Neural crest cell (in vitro differentiated cells): ENCODE measurements around the gene LSP1. TPM values are rescaled to one million over a fixed set of nuclear protein-coding genes. Genes with fewer than 3 reads are reported as not detected.
A peak's percentile ranks its signal among the peaks of the same experiment; 100 is the strongest.

Experiments
- DNase-seq: peaks from one replicate; pipeline ENCODE4 v3.0.0; 2021; ENCODE audit warnings: low read depth, mixed read lengths, low spot score
- H3K27ac Mint-ChIP-seq: one replicate; pipeline ENCODE4 v1.8.0; 2021; ENCODE audit warnings: mild to moderate bottlenecking, mixed read lengths; ENCODE audit not compliant: unreplicated experiment
- H3K27me3 Mint-ChIP-seq: 2 replicates; pipeline ENCODE4 v1.8.0; 2021; ENCODE audit warnings: low read depth, mild to moderate bottlenecking, mixed read lengths
- H3K36me3 Mint-ChIP-seq: 2 replicates; pipeline ENCODE4 v1.8.0; 2021; ENCODE audit warnings: low read depth, mild to moderate bottlenecking, mixed read lengths
- H3K4me1 Mint-ChIP-seq: 2 replicates; pipeline ENCODE4 v1.8.0; 2021; ENCODE audit warnings: mixed read lengths
- H3K4me3 Mint-ChIP-seq: one replicate; pipeline ENCODE4 v1.8.0; 2021; ENCODE audit warnings: mild to moderate bottlenecking, mixed read lengths
- H3K9me3 Mint-ChIP-seq: 2 replicates; pipeline ENCODE4 v1.8.0; 2021; ENCODE audit warnings: mixed read lengths
- CTCF ChIP-seq: fragments of 200-600 bp; sonication (generic); conservative IDR thresholded peaks from 2 replicates; pipeline ENCODE4 v1.5.0; 2021; ENCODE audit warnings: antibody characterized with exemption, mild to moderate bottlenecking
- total RNA-seq: library from RNA; stranded (reverse); gene quantifications from 2 replicates; pipeline ENCODE4 v1.2.1, GENCODE V29; 2021

The LSP1 gene
- total RNA-seq, 1 donor from 2014 or later: not detected

GRCh38 chr11:1930462-1930830 lies 77.6 kb downstream of the LSP1 start:
- Mint-ChIP-seq H3K9me3 (peaks cover 5% of the 10 kb centered on the region), H3K27ac (no peak overlapping the region), H3K4me3 (no peak overlapping the region), H3K36me3 (no peaks in the 10 kb centered on the region), H3K27me3 (no peaks in the 10 kb centered on the region), H3K4me1 (peaks cover 21% of the 10 kb centered on the region)
- no peak for DNase-seq
- TF ChIP-seq CTCF: no peak

GRCh38 chr11:1931341-1932104 lies 78.6 kb downstream of the LSP1 start:
- no peak for DNase-seq
- no peak for TF ChIP-seq CTCF
- no peaks in the 10 kb centered on the region for H3K36me3 Mint-ChIP-seq
- peak overlapping the region; percentile 44 for H3K27ac Mint-ChIP-seq
- peaks cover 5% of the 10 kb centered on the region for H3K9me3 Mint-ChIP-seq
- no peak overlapping the region for H3K4me3 Mint-ChIP-seq
- H3K4me1 Mint-ChIP-seq: peaks cover 20% of the 10 kb centered on the region
- no peaks in the 10 kb centered on the region for H3K27me3 Mint-ChIP-seq

GRCh38 chr11:1932105-1932480 lies 79.2 kb downstream of the LSP1 start:
- Mint-ChIP-seq H3K27me3 (no peaks in the 10 kb centered on the region), H3K4me1 (peaks cover 17% of the 10 kb centered on the region), H3K27ac (peak overlapping the region; percentile 44), H3K4me3 (no peak overlapping the region), H3K36me3 (no peaks in the 10 kb centered on the region), H3K9me3 (peaks cover 5% of the 10 kb centered on the region)
- DNase-seq: no peak
- TF ChIP-seq CTCF: no peak

- H3K4me3 Mint-ChIP-seq: no peak overlapping the region
Observed at GRCh38 chr11:1932681-1933080, 79.8 kb downstream of the LSP1 start.

More at GRCh38 chr11:1932681-1933080, 79.8 kb downstream of the LSP1 start:
- peaks cover 5% of the 10 kb centered on the region for H3K9me3 Mint-ChIP-seq
- DNase-seq: no peak
- no peaks in the 10 kb centered on the region for H3K27me3 Mint-ChIP-seq
- peaks cover 17% of the 10 kb centered on the region for H3K4me1 Mint-ChIP-seq
- TF ChIP-seq CTCF: no peak
- no peak overlapping the region for H3K27ac Mint-ChIP-seq
- no peaks in the 10 kb centered on the region for H3K36me3 Mint-ChIP-seq
